LNCaP clone FGC (cell line): ENCODE measurements around the gene NOLC1.
A peak's percentile ranks its signal among the peaks of the same experiment; 100 is the strongest.

Experiments used
- DNase-seq: peaks from one replicate; pipeline ENCODE4 v3.0.0-alpha.2; 2011; ENCODE audit warnings: low read depth
- H3K4me3 ChIP-seq: 2 replicates; pipeline ENCODE4 v1.5.1; 2011; ENCODE audit warnings: mild to moderate bottlenecking, low read depth, low read length, control low read depth
- TF ChIP-seq, protein P1 (sequence below): IDR thresholded peaks from 2 replicates; pipeline ENCODE4 v1.5.1; 2012; ENCODE audit warnings: mild to moderate bottlenecking; ENCODE audit not compliant: control insufficient read depth, insufficient read depth; ENCODE audit errors: extremely low read depth

The NOLC1 gene

DNA sequence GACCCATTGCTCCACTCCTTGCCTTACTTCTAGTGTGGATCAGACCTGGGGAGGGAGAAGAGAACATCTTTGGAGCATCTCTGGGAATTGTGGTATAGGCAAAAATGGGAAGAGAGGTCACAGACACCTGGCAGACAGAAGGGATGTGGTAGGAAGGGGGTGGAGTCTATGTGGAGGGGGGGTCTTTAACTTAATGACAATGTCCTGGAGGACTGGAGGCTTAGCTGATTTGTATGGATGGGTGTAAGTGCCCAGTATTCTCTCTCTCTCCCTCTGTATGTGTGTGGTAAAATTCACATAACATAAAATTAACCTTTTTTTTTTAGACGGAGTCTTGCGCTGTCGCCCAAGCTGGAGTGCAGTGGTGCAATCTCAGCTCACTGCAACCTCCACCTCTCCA lies 29.0 kb upstream of the NOLC1 start:
- no peak overlapping the region for H3K4me3 ChIP-seq
- TF ChIP-seq, protein P1, sequence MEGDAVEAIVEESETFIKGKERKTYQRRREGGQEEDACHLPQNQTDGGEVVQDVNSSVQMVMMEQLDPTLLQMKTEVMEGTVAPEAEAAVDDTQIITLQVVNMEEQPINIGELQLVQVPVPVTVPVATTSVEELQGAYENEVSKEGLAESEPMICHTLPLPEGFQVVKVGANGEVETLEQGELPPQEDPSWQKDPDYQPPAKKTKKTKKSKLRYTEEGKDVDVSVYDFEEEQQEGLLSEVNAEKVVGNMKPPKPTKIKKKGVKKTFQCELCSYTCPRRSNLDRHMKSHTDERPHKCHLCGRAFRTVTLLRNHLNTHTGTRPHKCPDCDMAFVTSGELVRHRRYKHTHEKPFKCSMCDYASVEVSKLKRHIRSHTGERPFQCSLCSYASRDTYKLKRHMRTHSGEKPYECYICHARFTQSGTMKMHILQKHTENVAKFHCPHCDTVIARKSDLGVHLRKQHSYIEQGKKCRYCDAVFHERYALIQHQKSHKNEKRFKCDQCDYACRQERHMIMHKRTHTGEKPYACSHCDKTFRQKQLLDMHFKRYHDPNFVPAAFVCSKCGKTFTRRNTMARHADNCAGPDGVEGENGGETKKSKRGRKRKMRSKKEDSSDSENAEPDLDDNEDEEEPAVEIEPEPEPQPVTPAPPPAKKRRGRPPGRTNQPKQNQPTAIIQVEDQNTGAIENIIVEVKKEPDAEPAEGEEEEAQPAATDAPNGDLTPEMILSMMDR = no peak
- DNase-seq = no peak

DNA sequence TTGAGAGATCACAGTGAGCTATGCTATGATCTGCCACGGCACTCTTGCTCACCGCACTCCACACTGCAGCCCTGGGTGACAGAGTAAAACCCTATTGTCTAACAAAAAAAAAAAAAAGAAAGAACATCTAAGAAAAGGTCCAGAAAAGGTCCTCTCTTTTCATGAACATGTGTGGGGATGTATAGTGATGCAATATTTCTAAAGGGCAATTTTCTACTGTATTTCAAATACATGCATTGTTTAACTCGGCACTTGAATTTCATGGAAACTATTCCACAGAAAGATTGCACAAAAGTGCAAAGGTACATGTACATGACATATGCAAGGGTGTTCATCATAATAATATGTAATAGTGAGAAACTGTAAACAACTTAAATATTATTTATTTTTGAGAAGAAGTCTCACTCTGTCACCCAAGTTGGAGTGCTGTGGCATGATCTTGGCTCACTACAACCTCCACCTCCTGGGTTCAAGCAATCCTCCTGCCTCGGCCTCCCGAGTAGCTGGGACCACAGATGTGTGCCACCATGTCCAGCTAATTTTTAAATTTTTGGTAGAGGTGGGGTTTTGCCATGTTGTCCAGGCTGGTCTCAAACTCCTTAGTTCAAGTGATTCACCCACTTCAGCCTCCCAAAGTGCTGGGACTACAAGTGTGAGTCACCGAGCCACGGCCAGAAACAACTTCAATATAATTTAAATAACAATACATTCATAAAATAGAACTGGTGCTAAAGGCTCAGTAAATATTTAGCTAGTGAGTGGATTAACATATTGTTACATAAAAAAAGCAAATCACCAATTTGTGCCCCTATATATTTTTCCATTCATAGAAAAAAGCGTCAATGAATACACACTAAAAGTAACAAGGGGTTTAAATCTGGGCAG lies 20.7 kb upstream of the NOLC1 start:
- TF ChIP-seq, protein P1 = no peak
- DNase-seq = no peak
- no peak overlapping the region; the same call in 1 of the 2 replicates for H3K4me3 ChIP-seq

DNA sequence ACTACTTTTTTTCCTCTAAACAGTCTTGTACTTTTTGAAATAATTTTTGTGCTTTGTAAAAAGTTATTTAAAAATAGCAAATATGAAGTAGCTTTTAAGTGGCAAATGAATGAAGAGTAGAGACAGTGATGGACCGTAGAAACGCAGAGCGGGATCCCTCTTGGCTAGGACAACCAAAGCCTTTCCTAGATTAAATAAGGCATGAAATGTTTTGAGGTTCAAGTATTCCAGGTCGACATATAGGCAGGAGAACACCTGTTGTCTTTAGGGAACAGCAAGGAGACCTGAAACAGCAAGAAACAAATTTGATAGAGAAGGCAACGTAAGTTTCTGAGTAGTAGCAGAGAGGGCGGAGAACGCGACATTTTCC lies 20.0 kb upstream of the NOLC1 start:
- no peak for DNase-seq
- H3K4me3 ChIP-seq = peak overlapping the region; percentile 72
- TF ChIP-seq, protein P1 = no peak

DNA sequence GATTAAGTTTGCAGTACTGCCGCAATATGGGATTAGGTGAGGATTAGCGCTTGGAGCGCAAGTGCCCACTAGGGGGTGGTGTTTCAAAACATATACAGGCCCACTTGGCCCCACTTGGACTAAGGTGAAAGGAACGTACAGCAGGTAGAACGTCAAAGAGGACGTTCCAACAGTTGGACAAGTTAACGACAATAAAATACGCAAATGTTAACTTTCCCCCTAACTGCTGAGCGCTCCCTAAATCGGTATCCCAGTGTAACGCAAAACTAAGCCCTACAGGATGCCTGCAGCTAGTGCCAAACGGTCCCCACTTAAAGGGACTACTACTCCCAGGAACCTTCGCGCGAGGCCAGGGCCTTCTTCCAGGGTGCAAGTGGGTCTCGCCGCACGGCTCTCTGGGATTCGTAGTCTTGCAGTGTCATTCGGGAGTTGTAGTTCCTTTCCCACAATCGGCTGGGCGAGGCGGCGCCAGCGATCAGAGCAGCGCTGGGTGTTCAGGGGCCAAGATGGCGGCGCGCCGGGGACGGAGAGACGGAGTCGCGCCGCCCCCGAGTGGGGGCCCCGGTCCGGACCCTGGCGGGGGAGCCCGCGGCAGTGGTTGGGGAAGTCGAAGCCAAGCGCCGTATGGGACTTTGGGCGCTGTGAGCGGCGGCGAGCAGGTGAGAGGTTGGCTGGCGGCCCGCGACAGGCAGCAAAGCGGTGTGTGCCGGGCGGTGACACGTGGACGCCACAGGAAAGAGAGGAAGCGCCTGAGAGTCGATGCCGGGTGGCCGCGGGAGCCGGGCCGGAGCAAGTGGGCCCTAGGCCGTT lies 19.4 kb upstream of the NOLC1 start, which contains the start of gene PPRC1:
Gene PPRC1, plus strand, starts transcription at position 478 of the 810 bp plus-strand sequence. Its CDS starts 29 bp downstream, at position 507.
- TF ChIP-seq, protein P1 = peak; percentile 89
- peak within 1 kb of the TSS; percentile 72 for H3K4me3 ChIP-seq
- peak; percentile 98 for DNase-seq

DNA sequence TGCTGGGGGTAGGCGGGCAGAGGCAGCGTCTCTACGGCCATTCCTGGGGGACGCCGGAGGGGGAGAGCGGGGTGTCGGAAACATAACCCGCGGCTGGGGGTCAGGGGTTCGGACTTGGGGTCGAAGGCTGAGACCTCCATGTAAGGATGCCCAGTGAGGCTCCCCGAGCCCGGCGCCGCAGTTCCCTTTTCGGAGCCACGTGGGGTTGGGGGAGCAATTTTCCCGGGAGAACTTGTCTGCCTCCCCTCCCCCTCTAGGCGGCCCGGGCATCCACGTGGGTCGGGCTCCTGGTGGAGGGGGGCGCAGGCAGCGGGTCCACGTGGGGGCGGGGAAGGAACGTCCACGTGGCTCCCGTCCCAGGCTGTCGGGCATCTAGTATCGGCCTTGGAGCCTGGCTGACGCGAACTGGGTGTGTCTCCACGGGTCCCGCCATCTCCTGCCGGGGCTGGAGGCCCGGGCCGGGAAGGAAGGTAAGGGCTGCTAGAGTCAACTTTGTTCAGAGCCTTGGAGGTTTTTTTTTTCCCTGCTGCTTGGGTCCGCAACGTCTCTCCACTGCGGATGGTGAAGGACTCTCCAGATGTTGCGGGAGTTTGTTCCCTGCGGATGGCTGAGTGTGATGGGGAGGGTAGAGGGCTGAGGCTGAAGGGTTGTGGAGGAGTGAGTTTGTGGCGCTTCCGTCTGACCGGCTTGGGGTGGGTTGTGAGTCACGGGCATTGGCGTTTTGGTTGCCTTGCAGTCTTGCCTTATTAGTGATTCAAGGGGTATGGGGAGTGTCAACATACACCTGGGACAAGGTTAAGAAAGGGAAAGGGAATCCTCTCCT lies 18.6 kb upstream of the NOLC1 start:
- no peak for DNase-seq
- TF ChIP-seq, protein P1 = no peak

DNA sequence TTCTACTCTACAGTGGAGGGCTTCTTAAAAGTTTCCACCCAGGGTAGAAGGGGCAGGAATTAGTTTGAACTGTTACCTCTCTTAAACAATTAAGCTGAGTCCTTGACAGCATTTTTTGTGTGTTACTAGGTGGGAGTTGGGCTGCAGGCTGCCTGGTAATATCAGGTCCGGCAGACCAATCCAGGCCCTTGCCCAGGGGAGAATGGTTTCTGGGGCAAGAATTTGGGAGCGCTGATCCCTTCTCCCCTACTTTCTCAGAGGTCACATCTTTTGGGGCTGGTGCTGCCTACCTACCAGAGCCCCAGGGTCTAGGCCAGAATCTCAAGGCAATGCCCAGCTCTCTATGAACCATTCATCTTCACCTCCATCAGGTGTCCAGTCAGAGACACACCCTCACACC lies 17.8 kb upstream of the NOLC1 start:
- TF ChIP-seq, protein P1 = no peak
- peak overlapping the region; percentile 72 for H3K4me3 ChIP-seq
- DNase-seq = no peak

More for the DNA sequence above, 18.6 kb upstream of the NOLC1 start:
- peak overlapping the region; percentile 72 for H3K4me3 ChIP-seq
